Activated B cell treated with CpG ODN at 0.5 μM for 24 hours (primary cell): ENCODE results near the gene MKI67. TPM values are rescaled to one million over a fixed set of nuclear protein-coding genes. Genes with fewer than 3 reads are reported as not detected.

ENCODE experiments used
- ATAC-seq: fragments of 200-7000 bp; cut with Tn5 transposase; one replicate; pipeline ENCODE4 v1.10.0; 2021; ENCODE audit warnings: low read depth, mild to moderate bottlenecking, moderate library complexity
- CTCF ChIA-PET: fragments of 350-600 bp; sonication (Branson Sonifier 250); formaldehyde crosslinking; loops from one replicate; lab custom pipeline; 2021; ENCODE audit warnings: antibody characterized with exemption; lab: Charles Lee
- POLR2A ChIA-PET: fragments of 350-600 bp; sonication (Branson Sonifier 250); formaldehyde crosslinking; loops from one replicate; lab custom pipeline; 2021; ENCODE audit warnings: antibody characterized with exemption; lab: Charles Lee
- DNase-seq: peaks from one replicate; pipeline ENCODE4 v3.0.0; 2022
- H3K27ac Mint-ChIP-seq: one replicate; pipeline ENCODE4 v1.8.0; 2020; ENCODE audit warnings: mixed read lengths
- H3K27me3 Mint-ChIP-seq: one replicate; pipeline ENCODE4 v1.8.0; 2021; ENCODE audit warnings: mixed read lengths
- H3K36me3 Mint-ChIP-seq: one replicate; pipeline ENCODE4 v1.8.0; 2021; ENCODE audit warnings: low read depth, mixed read lengths
- H3K4me1 Mint-ChIP-seq: one replicate; pipeline ENCODE4 v1.8.0; 2021; ENCODE audit warnings: mixed read lengths
- H3K4me3 Mint-ChIP-seq: one replicate; pipeline ENCODE4 v1.8.0; 2020; ENCODE audit warnings: mild to moderate bottlenecking, mixed read lengths
- H3K9me3 Mint-ChIP-seq: one replicate; pipeline ENCODE4 v1.8.0; 2020; ENCODE audit warnings: mixed read lengths
- CTCF ChIP-seq: fragments of 200-600 bp; IDR thresholded peaks from one replicate; pipeline ENCODE4 v1.8.0; 2022; ENCODE audit warnings: antibody characterized with exemption, mild to moderate bottlenecking
- intact Hi-C: fragments of 100-400 bp; cut with micrococcal nuclease; formaldehyde crosslinking; loops from one replicate; pipeline ENCODE4 v1.15.1; 2024
- total RNA-seq: library from RNA; stranded (reverse); gene quantifications from 2 replicates; pipeline ENCODE4 v1.2.3, GENCODE V29; 2022

MKI67 gene
- total RNA-seq, 1 donor from 2014 or later = 2.2 TPM

GRCh38 chr10:128047351-128047750 lies 78.9 kb downstream of the MKI67 start:
- ATAC-seq (peak; percentile 100), DNase-seq (peak; percentile 61)
- peaks cover 27% of the 10 kb centered on the region for H3K36me3 Mint-ChIP-seq
- H3K27ac Mint-ChIP-seq = peak overlapping the region; percentile 81
- H3K4me3 Mint-ChIP-seq = peak overlapping the region; percentile 85
- ChIA-PET POLR2A (interaction anchor here (0.7 to 8.2 kb wide), 8 partner anchors 11 to 193 kb away, joined by 3 to 162 read pairs (median 6); no protein-coding TSS in a partner anchor), CTCF (interaction anchor here (0.7 to 2.9 kb wide), 5 partner anchors 10 to 22 kb away, joined by 3 to 31 read pairs (median 12); no protein-coding TSS in a partner anchor)
- H3K9me3 Mint-ChIP-seq = no peaks in the 10 kb centered on the region
- intact Hi-C loops = loop anchor here (1.0 kb wide), 3 partner anchors 12 to 22 kb away; no protein-coding TSS in a partner anchor
- no peaks in the 10 kb centered on the region for H3K27me3 Mint-ChIP-seq
- H3K4me1 Mint-ChIP-seq = peaks cover 55% of the 10 kb centered on the region
- TF ChIP-seq CTCF = no peak

GRCh38 chr10:128046953-128047290 lies 79.3 kb downstream of the MKI67 start:
- DNase-seq (no peak), ATAC-seq (no peak)
- H3K4me3 Mint-ChIP-seq = peak overlapping the region; percentile 85
- no peaks in the 10 kb centered on the region for H3K9me3 Mint-ChIP-seq
- peaks cover 23% of the 10 kb centered on the region for H3K36me3 Mint-ChIP-seq
- H3K27me3 Mint-ChIP-seq = no peaks in the 10 kb centered on the region
- CTCF ChIA-PET = interaction anchor here (1.4 to 2.9 kb wide), 3 partner anchors 12 to 22 kb away, joined by 9 to 31 read pairs (median 26); no protein-coding TSS in a partner anchor
- POLR2A ChIA-PET = interaction anchor here (0.9 to 8.2 kb wide), 7 partner anchors 11 to 193 kb away, joined by 3 to 162 read pairs (median 7); no protein-coding TSS in a partner anchor
- H3K4me1 Mint-ChIP-seq = peaks cover 55% of the 10 kb centered on the region
- no peak for TF ChIP-seq CTCF
- intact Hi-C loops = loop anchor here (1.0 kb wide), 3 partner anchors 12 to 22 kb away; no protein-coding TSS in a partner anchor
- H3K27ac Mint-ChIP-seq = peak overlapping the region; percentile 81

Other genes with a start within 250 kb of the MKI67 start
- not detected in 2 replicates for gene CLRN3, start 233.5 kb downstream of the MKI67 start, total RNA-seq
- 28.2 and 36.8 TPM in 2 replicates for gene PTPRE, start 219.3 kb downstream of the MKI67 start, total RNA-seq